OCI-LY3 (cell line): ENCODE data around the gene DOCK11.

ENCODE experiments used
- EZH2phosphoT487 ChIP-seq: fragments of 200-600 bp; shearing (Covaris generic); IDR thresholded peaks from 2 replicates; pipeline ENCODE4 v1.6.1; 2018; ENCODE audit warnings: antibody characterized with exemption, mixed run types, low read depth
- TF ChIP-seq, protein P1 (sequence below): fragments of 200-600, 300-600 bp; sonication (generic); IDR thresholded peaks from 2 replicates; pipeline ENCODE4 v1.5.1; 2014; ENCODE audit warnings: antibody characterized with exemption, low read length, low read depth

DNA sequence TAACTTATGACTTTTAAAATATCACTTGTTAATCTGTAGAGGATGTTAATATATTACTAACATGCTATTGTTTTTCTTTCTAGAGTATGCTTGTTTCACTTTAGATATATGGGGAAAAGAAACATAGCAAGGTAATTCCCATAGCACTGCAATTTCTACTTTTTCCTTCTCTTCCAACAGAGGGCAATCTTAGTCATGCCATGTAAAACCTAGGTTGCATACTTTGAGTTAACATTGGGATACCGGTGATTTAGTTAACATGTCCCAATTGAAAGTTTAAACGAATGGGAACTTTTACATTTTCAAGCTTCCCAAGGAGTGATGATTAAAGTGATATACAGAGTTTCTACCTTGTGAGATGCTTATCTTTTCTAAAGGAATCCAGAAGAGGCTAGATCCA is 142.4 kb downstream of the DOCK11 start:
- TF ChIP-seq, protein P1, sequence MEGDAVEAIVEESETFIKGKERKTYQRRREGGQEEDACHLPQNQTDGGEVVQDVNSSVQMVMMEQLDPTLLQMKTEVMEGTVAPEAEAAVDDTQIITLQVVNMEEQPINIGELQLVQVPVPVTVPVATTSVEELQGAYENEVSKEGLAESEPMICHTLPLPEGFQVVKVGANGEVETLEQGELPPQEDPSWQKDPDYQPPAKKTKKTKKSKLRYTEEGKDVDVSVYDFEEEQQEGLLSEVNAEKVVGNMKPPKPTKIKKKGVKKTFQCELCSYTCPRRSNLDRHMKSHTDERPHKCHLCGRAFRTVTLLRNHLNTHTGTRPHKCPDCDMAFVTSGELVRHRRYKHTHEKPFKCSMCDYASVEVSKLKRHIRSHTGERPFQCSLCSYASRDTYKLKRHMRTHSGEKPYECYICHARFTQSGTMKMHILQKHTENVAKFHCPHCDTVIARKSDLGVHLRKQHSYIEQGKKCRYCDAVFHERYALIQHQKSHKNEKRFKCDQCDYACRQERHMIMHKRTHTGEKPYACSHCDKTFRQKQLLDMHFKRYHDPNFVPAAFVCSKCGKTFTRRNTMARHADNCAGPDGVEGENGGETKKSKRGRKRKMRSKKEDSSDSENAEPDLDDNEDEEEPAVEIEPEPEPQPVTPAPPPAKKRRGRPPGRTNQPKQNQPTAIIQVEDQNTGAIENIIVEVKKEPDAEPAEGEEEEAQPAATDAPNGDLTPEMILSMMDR, result peak; percentile 17
- TF ChIP-seq EZH2phosphoT487, result no peak
